GM12878 (cell line): ENCODE results near the gene C1S. TPM values are rescaled to one million over a fixed set of nuclear protein-coding genes. Genes with fewer than 3 reads are reported as not detected.

ENCODE experiments used
- ATAC-seq: fragments of 200-7000 bp; cut with Tn5 transposase; 3 replicates; pipeline ENCODE4 v1.9.1; 2020; ENCODE audit warnings: mild to moderate bottlenecking, moderate library complexity
- BruUV-seq: library from RNA; stranded (reverse); fragments of 400-500 nt; replicated peaks from 2 replicates; lab custom pipeline; 2021; lab: Mats Ljungman, UMichigan
- CTCF ChIA-PET: fragments of 300-600 bp; sonication (Branson Sonifier 250); formaldehyde crosslinking; extraction: SDS; loops from one replicate; lab custom pipeline; 2021; ENCODE audit warnings: inconsistent platforms; lab: Yijun Ruan, JAX
- POLR2A ChIA-PET: fragments of 350-600 bp; formaldehyde crosslinking; extraction: SDS; loops from one replicate; lab custom pipeline; 2021; ENCODE audit warnings: inconsistent platforms; lab: Charles Lee
- RAD21 ChIA-PET: fragments of 300-600 bp; sonication (Branson Sonifier 250); formaldehyde crosslinking; loops from one replicate; lab custom pipeline; 2023; ENCODE audit warnings: antibody characterized with exemption; ENCODE audit not compliant: unreplicated experiment; lab: Charles Lee
- SMC1A ChIA-PET: fragments of 300-600 bp; sonication (Branson Sonifier 250); formaldehyde crosslinking; loops from one replicate; lab custom pipeline; 2023; ENCODE audit not compliant: unreplicated experiment, uncharacterized antibody; lab: Charles Lee
- DNase-seq: peaks from one replicate; pipeline ENCODE4 v3.0.0-alpha.2; 2011; ENCODE audit warnings: low read depth, low spot score
- FAIRE-seq: peaks from 3 replicates; lab custom pipeline; 2011; peaks lifted over from hg19 to GRCh38; lab: Jason Lieb, UNC
- H2AFZ ChIP-seq: 2 replicates; pipeline ENCODE4 v1.6.0; 2011; ENCODE audit warnings: low read depth, low read length, control low read depth; ENCODE audit not compliant: control insufficient read depth
- H3K27ac ChIP-seq: 2 replicates; pipeline ENCODE4 v1.5.1; 2011; ENCODE audit warnings: control low read depth; ENCODE audit not compliant: control insufficient read depth, insufficient read depth
- H3K27me3 ChIP-seq, 2 experiments: replicated peaks in 1 of 2; 2 replicates each; pipeline versions ENCODE4 v1.6.0 to v1.6.1; 2011; ENCODE audit warnings: low read length in 1 of 2; ENCODE audit not compliant: control insufficient read depth in 2 of 2, insufficient read depth in 2 of 2
- H3K36me3 ChIP-seq, 2 experiments: 2 replicates each; pipeline ENCODE4 v1.5.1; 2011; ENCODE audit warnings: low read length in 1 of 2; ENCODE audit not compliant: control insufficient read depth in 2 of 2, insufficient read depth in 2 of 2
- H3K4me1 ChIP-seq: 2 replicates; pipeline ENCODE4 v1.6.1; 2011; ENCODE audit warnings: mild to moderate bottlenecking, low read length, moderate library complexity, mixed read lengths; ENCODE audit not compliant: control insufficient read depth, insufficient read depth
- H3K4me2 ChIP-seq: 2 replicates; pipeline ENCODE4 v1.6.0; 2011; ENCODE audit warnings: control low read depth; ENCODE audit not compliant: control insufficient read depth, insufficient read depth
- H3K4me3 ChIP-seq: fragments of 200-600 bp; sonication (generic); 2 replicates; pipeline ENCODE4 v1.5.1; 2016
- H3K79me2 ChIP-seq: 2 replicates; pipeline ENCODE4 v1.6.0; 2011; ENCODE audit warnings: low read length; ENCODE audit not compliant: control insufficient read depth, insufficient read depth
- H3K9ac ChIP-seq: 2 replicates; pipeline ENCODE4 v1.8.0; 2011; ENCODE audit warnings: low read length, control low read depth, mixed read lengths; ENCODE audit not compliant: control insufficient read depth, insufficient read depth
- H3K9me3 ChIP-seq: replicated peaks from 3 replicates; pipeline ENCODE4 v1.5.1; 2011; ENCODE audit warnings: mild to moderate bottlenecking, low read length; ENCODE audit not compliant: control insufficient read depth, insufficient read depth
- H4K20me1 ChIP-seq: 2 replicates; pipeline ENCODE4 v1.6.0; 2011; ENCODE audit not compliant: control insufficient read depth, insufficient read depth
- CHD1 ChIP-seq: IDR thresholded peaks from 2 replicates; pipeline ENCODE4 v1.6.1; 2012; ENCODE audit warnings: low read depth, low read length, improper control_type of control experiment
- E2F4 ChIP-seq: IDR thresholded peaks from 2 replicates; pipeline ENCODE4 v1.6.1; 2012; ENCODE audit warnings: low read depth, low read length, improper control_type of control experiment
- PRDM15 ChIP-seq: fragments of 450-650 bp; formaldehyde crosslinking; IDR thresholded peaks from 2 replicates; pipeline ENCODE4 v1.4.0; 2020; ENCODE audit warnings: mild to moderate bottlenecking, moderate library complexity
- TAF1 ChIP-seq: IDR thresholded peaks from 2 replicates; pipeline ENCODE4 v1.6.1; 2011; ENCODE audit warnings: mild to moderate bottlenecking, low read depth, low read length, borderline replicate concordance
- TBL1XR1 ChIP-seq: IDR thresholded peaks from 2 replicates; pipeline ENCODE4 v1.6.1; 2012; ENCODE audit warnings: low read depth, low read length, improper control_type of control experiment
- USF2 ChIP-seq: IDR thresholded peaks from 2 replicates; pipeline ENCODE4 v1.6.1; 2011; ENCODE audit warnings: low read depth, low read length, improper control_type of control experiment, borderline replicate concordance
- ZBTB40 ChIP-seq: fragments of 450-650 bp; IDR thresholded peaks from 2 replicates; pipeline ENCODE4 v1.6.1; 2016; ENCODE audit warnings: mild to moderate bottlenecking, moderate library complexity, borderline replicate concordance
- ZNF592 ChIP-seq: fragments of 450-650 bp; IDR thresholded peaks from 2 replicates; pipeline ENCODE4 v1.6.1; 2017; ENCODE audit warnings: mild to moderate bottlenecking, moderate library complexity
- ZSCAN29 ChIP-seq: fragments of 450-650 bp; IDR thresholded peaks from 2 replicates; pipeline ENCODE4 v1.6.1; 2017; ENCODE audit warnings: mild to moderate bottlenecking, moderate library complexity
- WGBS: methylation state at CpG from one replicate; pipeline ENCODE4 v1.1.6; 2016; ENCODE audit warnings: low lambda C conversion rate; ENCODE audit not compliant: insufficient replicate concordance, insufficient coverage; ENCODE audit errors: missing lambda C conversion rate; 5-methylcytosine and 5-hydroxymethylcytosine counted together
- in situ Hi-C: fragments of 300-500 bp; cut with MboI; formaldehyde crosslinking; loops from 9 replicates; pipeline ENCODE4 v1.14.3; 2018; ENCODE audit warnings: mixed read lengths
- intact Hi-C: fragments of 100-400 bp; cut with micrococcal nuclease; formaldehyde crosslinking; loops from one replicate; pipeline ENCODE4 v1.14.2; 2022; ENCODE audit not compliant: unreplicated experiment
- polyA plus RNA-seq, 11 experiments: library from polyadenylated mRNA; depleted of rRNA in 4 of 11; unstranded in 6 of 11; stranded (reverse) in 5 of 11; fragments of >200 nt; fragmentation: Nextera tagmentation in 4 of 11; fragmentation: Illumina TruSeq in 1 of 11; extraction: Ambion mirVana in 4 of 11; extraction: Trizol in 1 of 11; gene quantifications; 1 replicate in 1 of 11; 2 replicates in 10 of 11; pipeline versions ENCODE4 v1.2.1 to v1.2.3, GENCODE V29; 2011 to 2016; ENCODE audit warnings: inconsistent platforms in 2 of 11, missing spikeins in 2 of 11, low read depth in 1 of 11
- total RNA-seq, 4 experiments: library from RNA; depleted of rRNA in 3 of 4; stranded (reverse); fragments of >200 nt in 3 of 4; fragmentation: Illumina TruSeq in 1 of 4; extraction: Trizol in 1 of 4; gene quantifications; 2 replicates each; pipeline versions ENCODE4 v1.2.1 to v1.2.3, GENCODE V29; 2013 to 2021

The C1S gene
- total and polyA plus RNA-seq, 10 of the 15 experiments (the other 5 are each of a cell fraction or from before 2014, with no cell fraction given), result 0.10 to 1.4 (median 0.42) TPM

- ATAC-seq (no peak), DNase-seq (no peak), FAIRE-seq (no peak)
- RAD21 ChIA-PET, result no interaction called here
- no peak overlapping the region for H3K4me3 ChIP-seq
- intact Hi-C loops, result loop anchor here (5.0 kb wide), 2 partner anchors 153 to 193 kb away; no protein-coding TSS in a partner anchor
- no peak overlapping the region for H3K4me2 ChIP-seq
- H3K27me3 ChIP-seq, result no peaks in the 10 kb centered on the region
- in situ Hi-C loops, result loop anchor here (5.0 kb wide), 1 partner anchor 153 kb away; no protein-coding TSS in a partner anchor
- H2AFZ ChIP-seq, result no peak overlapping the region
- CTCF ChIA-PET, result interaction anchor here (4.1 kb wide), 1 partner anchor 30 kb away, joined by 44 read pairs; no protein-coding TSS in a partner anchor
- 97% methylated on average over 6 of the region's 6 CpGs for WGBS
- no peaks in the 10 kb centered on the region for H4K20me1 ChIP-seq
- POLR2A ChIA-PET, result no interaction called here
- H3K9me3 ChIP-seq, result no peaks in the 10 kb centered on the region
- H3K9ac ChIP-seq, result no peak overlapping the region
- BruUV-seq, result no TSS peak
- peaks cover 0 to 36% of the 10 kb centered on the region in 2 experiments; a peak in 3 of 4 replicates for H3K36me3 ChIP-seq
- SMC1A ChIA-PET, result interaction anchor here (0.6 kb wide), 1 partner anchor 10 kb away, joined by 3 read pairs; no protein-coding TSS in a partner anchor
- peaks cover 13% of the 10 kb centered on the region for H3K79me2 ChIP-seq
- H3K4me1 ChIP-seq, result peaks cover 8% of the 10 kb centered on the region
- H3K27ac ChIP-seq, result no peak overlapping the region
- no peak for TF ChIP-seq PRDM15
- TF ChIP-seq TAF1, result no peak
- no peak for TF ChIP-seq ZSCAN29
- TF ChIP-seq ZNF592, result no peak
- TF ChIP-seq USF2, result no peak
- TF ChIP-seq TBL1XR1, result no peak
- no peak for TF ChIP-seq ZBTB40
- no peak for TF ChIP-seq CHD1
- no peak for TF ChIP-seq E2F4
These were observed 54.3 kb downstream of the C1S start for GRCh38 chr12:7114851-7115250.
